Measurements from ENCODE around the gene DYNLL1. TPM values are rescaled to one million over a fixed set of nuclear protein-coding genes. Genes with fewer than 3 reads are reported as not detected.

The DYNLL1 gene
- total RNA-seq, 1 experiment from 2014 or later: 618 TPM

DNA sequence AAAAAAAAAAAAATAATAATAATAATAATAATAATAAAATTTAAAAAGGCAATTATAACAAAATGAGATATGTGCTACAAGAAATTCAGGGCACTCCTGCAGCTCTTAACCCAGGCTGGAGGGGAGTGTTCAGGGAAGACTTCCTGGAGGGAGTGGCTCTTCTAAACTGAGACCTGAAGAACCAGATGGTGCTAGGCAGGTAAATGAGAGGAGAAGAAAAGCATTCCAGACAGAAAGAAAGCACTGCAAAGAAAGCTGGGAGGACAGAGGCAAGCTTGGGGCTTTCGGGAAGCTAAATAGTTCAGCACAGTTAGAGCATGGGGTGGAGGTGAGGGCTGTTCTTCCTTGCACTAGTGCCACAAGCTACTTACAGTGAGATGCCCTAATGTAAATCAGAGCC lies 16.5 kb upstream of the DYNLL1 start:
- no peak overlapping the region for H4K8ac ChIP-seq (replicated peaks; ENCODE audit: insufficient read length, low read depth, low read length)
- Mint-ChIP-seq H3K36me3 (ENCODE audit: insufficient read depth in 1 of 3, low read depth in 3 of 3) (no peaks in the 10 kb centered on the region; a peak in 2 of 7 replicates), H3K27ac (peak overlapping the region in 1 of 3 experiments; percentile 96; a peak in 2 of 7 replicates), H3K4me3 (no peak overlapping the region), H3K9me3 (no peaks in the 10 kb centered on the region), H3K4me1 (peaks cover 12 to 13% of the 10 kb centered on the region in 2 experiments), H3K27me3 (ENCODE audit: low read depth) (no peaks in the 10 kb centered on the region)
- H3K56ac ChIP-seq (ENCODE audit: insufficient read length, low read depth, low read length): no peak overlapping the region
- H3K23ac ChIP-seq (ENCODE audit: insufficient read length, low read depth, low read length): no peak overlapping the region
- H3K4me2 ChIP-seq (ENCODE audit: insufficient read depth, insufficient read length, low read length): no peak overlapping the region
- no peaks in the 10 kb centered on the region for H3K23me2 ChIP-seq (ENCODE audit: insufficient read length, low read depth, low read length, poor library complexity, severe bottlenecking)
- no peak overlapping the region for H4K5ac ChIP-seq (ENCODE audit: insufficient read length, low read depth, low read length)
- H4K20me1 ChIP-seq (ENCODE audit: control insufficient read depth, insufficient read depth, insufficient read length): no peaks in the 10 kb centered on the region
- no peaks in the 10 kb centered on the region for H3K79me2 ChIP-seq (ENCODE audit: insufficient read depth, low read length)
- H3K27me3 ChIP-seq (ENCODE audit: insufficient read depth, low read length): no peaks in the 10 kb centered on the region
- no peak overlapping the region for H2BK20ac ChIP-seq (ENCODE audit: low read depth, low read length, poor library complexity, severe bottlenecking)
- H2BK12ac ChIP-seq (ENCODE audit: insufficient read length, low read depth, low read length): no peak overlapping the region
- H2AK5ac ChIP-seq (ENCODE audit: insufficient read length, low read length): no peak overlapping the region
- no peak overlapping the region for H2BK120ac ChIP-seq (ENCODE audit: low read depth, low read length, poor library complexity, severe bottlenecking)
- no peak for DNase-seq
- no peak overlapping the region for H2AFZ ChIP-seq (ENCODE audit: low read length)
- no peaks in the 10 kb centered on the region for H3K79me1 ChIP-seq (ENCODE audit: insufficient read depth, low read depth, low read length, poor library complexity, severe bottlenecking)
- H3K9ac ChIP-seq (ENCODE audit: extremely low read depth, insufficient read length, low read length): no peak overlapping the region
- H3K9me3 ChIP-seq (ENCODE audit: control insufficient read depth, low read depth, low read length): no peaks in the 10 kb centered on the region
- H3K4ac ChIP-seq (ENCODE audit: low read depth, low read length): no peak overlapping the region
- WGBS (ENCODE audit: extremely low coverage, insufficient read length, low lambda C conversion rate): no CpG with 5 or more reads among the region's 1 CpG
- H3K18ac ChIP-seq (ENCODE audit: insufficient read length, low read depth, low read length): no peak overlapping the region
- TF ChIP-seq, protein P1, sequence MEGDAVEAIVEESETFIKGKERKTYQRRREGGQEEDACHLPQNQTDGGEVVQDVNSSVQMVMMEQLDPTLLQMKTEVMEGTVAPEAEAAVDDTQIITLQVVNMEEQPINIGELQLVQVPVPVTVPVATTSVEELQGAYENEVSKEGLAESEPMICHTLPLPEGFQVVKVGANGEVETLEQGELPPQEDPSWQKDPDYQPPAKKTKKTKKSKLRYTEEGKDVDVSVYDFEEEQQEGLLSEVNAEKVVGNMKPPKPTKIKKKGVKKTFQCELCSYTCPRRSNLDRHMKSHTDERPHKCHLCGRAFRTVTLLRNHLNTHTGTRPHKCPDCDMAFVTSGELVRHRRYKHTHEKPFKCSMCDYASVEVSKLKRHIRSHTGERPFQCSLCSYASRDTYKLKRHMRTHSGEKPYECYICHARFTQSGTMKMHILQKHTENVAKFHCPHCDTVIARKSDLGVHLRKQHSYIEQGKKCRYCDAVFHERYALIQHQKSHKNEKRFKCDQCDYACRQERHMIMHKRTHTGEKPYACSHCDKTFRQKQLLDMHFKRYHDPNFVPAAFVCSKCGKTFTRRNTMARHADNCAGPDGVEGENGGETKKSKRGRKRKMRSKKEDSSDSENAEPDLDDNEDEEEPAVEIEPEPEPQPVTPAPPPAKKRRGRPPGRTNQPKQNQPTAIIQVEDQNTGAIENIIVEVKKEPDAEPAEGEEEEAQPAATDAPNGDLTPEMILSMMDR (conservative IDR thresholded peaks at IDR 0.05): no peak
- H2BK5ac ChIP-seq (ENCODE audit: insufficient read length, low read length): no peak overlapping the region
- no peak overlapping the region for H2BK15ac ChIP-seq (ENCODE audit: low read depth, low read length)
- H3K4me1 ChIP-seq (ENCODE audit: insufficient read depth, low read length): no peaks in the 10 kb centered on the region; the same call in 1 of the 2 replicates
- no peak overlapping the region for H3T11ph ChIP-seq (ENCODE audit: low read length)
- no peak overlapping the region for H4K91ac ChIP-seq (ENCODE audit: insufficient read length, low read depth, low read length)
- H3K14ac ChIP-seq (ENCODE audit: insufficient read depth, low read length): no peak overlapping the region
- no peak overlapping the region for H3K27ac ChIP-seq (ENCODE audit: insufficient read length, low read depth, low read length)
